ENCODE results near the gene USF3. TPM values are rescaled to one million over a fixed set of nuclear protein-coding genes. Genes with fewer than 3 reads are reported as not detected.

The USF3 gene
- total RNA-seq, 2 donors from 2014 or later = 13.0 to 14.5 TPM

Other genes starting within 250 kb of the USF3 start
- 1 to 10 TPM; 6.3 to 7.8 TPM for gene SPICE1, start 181.5 kb downstream of the USF3 start, total RNA-seq
- gene SIDT1, start 164.1 kb downstream of the USF3 start, total RNA-seq = under 1 TPM; 0.71 to 0.79 TPM
- 10 to 100 TPM; 65.7 to 86.5 TPM for gene NAA50, start 49.6 kb upstream of the USF3 start, total RNA-seq
- gene ATP6V1A, start 50.4 kb upstream of the USF3 start, total RNA-seq = 10 to 100 TPM; 30.5 to 33.2 TPM
- gene GRAMD1C, start 142.1 kb upstream of the USF3 start, total RNA-seq = 1 to 10 TPM; 2.0 to 2.1 TPM